HepG2 (cell line): ENCODE results near the gene LARP1. TPM values are rescaled to one million over a fixed set of nuclear protein-coding genes. Genes with fewer than 3 reads are reported as not detected.

Experiments
- ATF6 ChIP-seq: sonication (generic); formaldehyde crosslinking; conservative IDR thresholded peaks from 2 replicates; pipeline ENCODE4 v1.4.0; 2020; ENCODE audit warnings: missing genetic modification reagents
- ATRX ChIP-seq: sonication (generic); formaldehyde crosslinking; IDR thresholded peaks from 2 replicates; pipeline ENCODE4 v1.4.0; 2020; ENCODE audit warnings: missing genetic modification reagents, borderline replicate concordance
- CHCHD3 ChIP-seq: sonication (generic); formaldehyde crosslinking; IDR thresholded peaks from 2 replicates; pipeline ENCODE4 v1.8.0; 2022; ENCODE audit warnings: mild to moderate bottlenecking, missing genetic modification reagents, moderate library complexity
- HOXA3 ChIP-seq: sonication (generic); formaldehyde crosslinking; IDR thresholded peaks from 2 replicates; pipeline ENCODE4 v1.5.0; 2020; ENCODE audit warnings: missing genetic modification reagents
- IRF1 ChIP-seq: sonication (generic); formaldehyde crosslinking; IDR thresholded peaks from 2 replicates; pipeline ENCODE4 v1.4.0; 2020; ENCODE audit warnings: low read depth, mild to moderate bottlenecking, missing genetic modification reagents
- KIAA2018 ChIP-seq: sonication (generic); formaldehyde crosslinking; IDR thresholded peaks from 2 replicates; pipeline ENCODE4 v1.5.0; 2020; ENCODE audit warnings: mild to moderate bottlenecking, missing genetic modification reagents, borderline replicate concordance
- TFDP1 ChIP-seq: IDR thresholded peaks from 2 replicates; pipeline ENCODE4 v1.6.1; 2016; ENCODE audit warnings: missing compliant biosample characterization, missing genetic modification reagents, borderline replicate concordance
- U2AF1 ChIP-seq: fragments of 200-400 bp; formaldehyde crosslinking; optimal IDR thresholded peaks from 2 replicates; pipeline ENCODE3; 2017; ENCODE audit warnings: mild to moderate bottlenecking, low read depth, low read length
- ZC3H13 ChIP-seq: sonication (generic); formaldehyde crosslinking; IDR thresholded peaks from 2 replicates; pipeline ENCODE4 v1.8.1; 2023; ENCODE audit warnings: mild to moderate bottlenecking, missing genetic modification reagents, moderate library complexity
- ZNF34 ChIP-seq: sonication (generic); formaldehyde crosslinking; IDR thresholded peaks from 2 replicates; pipeline ENCODE4 v1.4.0; 2020; ENCODE audit warnings: mild to moderate bottlenecking, missing genetic modification reagents, borderline replicate concordance
- ZSCAN9 ChIP-seq: IDR thresholded peaks from 2 replicates; pipeline ENCODE4 v1.6.1; 2016; ENCODE audit warnings: borderline replicate concordance
- polyA plus RNA-seq, 8 experiments: library from polyadenylated mRNA; depleted of rRNA in 3 of 8; stranded (reverse) in 7 of 8; unstranded in 1 of 8; fragments of >200 nt; fragmentation: Illumina TruSeq in 4 of 8; extraction: Trizol in 4 of 8; gene quantifications; 2 replicates each; pipeline versions ENCODE4 v1.2.1 to v1.2.3, GENCODE V29; 2011 to 2016; ENCODE audit warnings: low read depth in 4 of 8, missing spikeins in 1 of 8, mixed read lengths in 1 of 8; ENCODE audit not compliant: insufficient read depth in 1 of 8
- total RNA-seq, 5 experiments: library from RNA; depleted of rRNA; stranded (reverse); fragments of >200 nt; fragmentation: Illumina TruSeq; extraction: Trizol; gene quantifications; 2 replicates each; pipeline ENCODE4 v1.2.3, GENCODE V29; 2016; ENCODE audit warnings: low read depth in 1 of 5

LARP1 gene
- total and polyA plus RNA-seq, 2 of the 13 experiments (the other 11 are each of a cell fraction or from before 2014, with no cell fraction given), result 45.2 to 61.4 TPM

- TF ChIP-seq ATF6 (CRISPR knock-in tag) (no peak), TFDP1 (CRISPR knock-in tag) (no peak), ZC3H13 (CRISPR knock-in tag) (no peak), U2AF1 (no peak), ATRX (CRISPR knock-in tag) (no peak), IRF1 (CRISPR knock-in tag) (no peak), ZNF34 (no peak), ZSCAN9 (CRISPR knock-in tag) (no peak; the same call in 1 of the 2 replicates), HOXA3 (CRISPR knock-in tag) (peak; percentile 51; the same call in 1 of the 2 replicates), CHCHD3 (CRISPR knock-in tag) (no peak), KIAA2018 (CRISPR knock-in tag) (no peak)
These were observed 95.3 kb downstream of the LARP1 start, which contains the start of gene FAXDC2 (continued) for GRCh38 chr5:154850255-154851062.
